GM12875 (cell line): ENCODE data around the gene WASF1.
"Not testable (repeated sequence)": the region's sequence is repeated elsewhere in the genome, so short reads cannot be mapped to it uniquely, and the experiment has no call there.

Experiments used
- H3K4me3 ChIP-seq: one replicate; pipeline ENCODE4 v1.5.1; 2011; ENCODE audit warnings: low read depth, low read length, control low read depth
- CTCF ChIP-seq: IDR thresholded peaks from 2 replicates; pipeline ENCODE4 v1.5.1; 2011; ENCODE audit warnings: low read depth, mild to moderate bottlenecking, control low read depth, inconsistent platforms, low read length, moderate library complexity, borderline replicate concordance; ENCODE audit not compliant: insufficient read depth

WASF1 gene

DNA sequence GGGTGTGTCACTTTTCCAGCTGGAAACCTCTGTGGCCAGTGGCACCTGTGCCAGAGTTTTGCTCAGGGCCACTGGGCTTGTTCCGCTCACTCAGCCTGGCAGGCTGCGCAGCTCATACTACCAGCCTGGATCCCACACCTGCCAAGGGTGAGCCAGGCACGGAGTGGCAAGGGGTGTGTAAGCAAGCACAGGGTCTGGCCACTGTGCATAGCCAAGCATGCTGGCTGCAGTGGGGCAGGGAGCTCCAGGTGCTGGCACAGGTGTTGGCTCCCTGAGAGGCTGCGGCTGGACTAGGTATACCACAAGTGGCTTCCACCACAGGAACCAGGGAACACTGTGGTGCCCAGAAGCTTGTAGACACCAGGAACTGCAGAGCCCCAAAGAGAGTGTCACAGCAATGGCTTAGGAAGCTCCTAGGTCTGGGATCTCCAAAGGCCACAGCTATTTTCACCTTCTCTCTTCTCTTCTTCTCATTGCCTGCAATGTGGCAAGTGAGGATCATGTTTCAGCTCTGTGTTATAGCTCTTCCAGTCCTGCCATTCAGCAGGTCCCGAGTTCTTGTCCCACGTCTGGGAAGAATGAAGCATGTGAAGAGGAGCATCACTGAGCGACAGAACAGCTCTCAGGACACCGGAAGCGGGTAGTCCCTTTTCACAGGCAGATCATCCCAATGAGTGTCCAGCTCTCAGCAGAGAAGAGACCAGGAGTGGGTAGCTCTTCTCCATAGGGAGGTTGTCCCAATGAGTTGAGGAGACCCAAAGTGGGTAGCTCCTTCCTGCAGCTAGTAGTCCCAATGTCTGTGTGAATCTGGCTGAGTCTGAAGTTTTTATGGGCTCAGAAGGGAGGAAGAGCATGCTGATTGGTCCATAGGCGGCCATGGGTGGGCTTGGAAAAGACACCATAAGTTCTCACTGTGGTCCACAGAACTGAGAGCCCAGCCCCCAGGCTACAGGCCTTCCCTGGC, 41.3 kb downstream of the WASF1 start:
- no peak for TF ChIP-seq CTCF
- H3K4me3 ChIP-seq: no peak overlapping the region

GRCh38 chr6:110130362-110130761, 49.1 kb downstream of the WASF1 start:
- no peak overlapping the region for H3K4me3 ChIP-seq
- TF ChIP-seq CTCF: no peak

GRCh38 chr6:110128418-110128817, 51.1 kb downstream of the WASF1 start:
- no peak overlapping the region for H3K4me3 ChIP-seq
- no peak for TF ChIP-seq CTCF

- no peak overlapping the region for H3K4me3 ChIP-seq
- TF ChIP-seq CTCF: no peak
Measured at GRCh38 chr6:110125361-110125760, 54.1 kb downstream of the WASF1 start.

DNA sequence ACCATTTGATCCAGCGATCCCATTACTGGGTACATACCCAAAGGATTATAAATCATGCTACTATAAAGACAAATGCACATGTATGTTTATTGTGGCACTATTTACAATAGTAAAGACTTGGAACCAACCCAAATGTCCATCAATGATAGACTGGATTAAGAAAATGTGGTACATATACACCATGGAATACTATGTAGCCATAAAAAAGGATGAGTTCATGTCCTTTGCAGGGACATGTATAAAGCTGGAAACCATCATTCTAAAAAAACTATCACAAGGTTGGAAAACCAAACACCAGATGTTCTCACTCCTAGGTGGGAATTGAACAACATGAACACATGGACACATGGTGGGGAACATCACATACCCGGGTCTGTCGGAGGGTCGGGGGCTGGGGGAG, 57.8 kb downstream of the WASF1 start:
- not testable (repeated sequence) for H3K4me3 ChIP-seq

DNA sequence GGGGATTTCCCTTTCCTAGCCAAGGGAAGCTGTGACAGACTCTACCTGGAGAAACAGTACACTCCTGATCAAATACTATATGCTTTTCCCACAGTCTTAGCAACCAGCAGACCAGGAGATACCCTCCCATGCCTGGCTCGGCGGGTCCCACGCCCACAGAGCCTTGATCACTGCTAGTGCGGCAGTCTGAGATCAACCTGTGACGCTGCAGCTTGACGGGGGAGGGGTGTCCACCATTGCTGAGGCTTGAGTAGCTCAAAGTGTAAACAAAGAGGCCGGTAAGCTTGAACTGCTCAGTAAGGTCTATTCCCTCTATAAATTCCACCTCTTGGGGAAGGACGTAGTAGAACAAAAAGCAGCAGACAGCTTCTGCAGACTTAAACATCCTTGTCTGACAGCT, 63.2 kb downstream of the WASF1 start:
- TF ChIP-seq CTCF: no peak

GRCh38 chr6:110114004-110114403, 65.5 kb downstream of the WASF1 start:
- H3K4me3 ChIP-seq: no peak overlapping the region
- TF ChIP-seq CTCF: no peak

More for the DNA sequence above, 63.2 kb downstream of the WASF1 start:
- H3K4me3 ChIP-seq: no peak overlapping the region
